SIG-M5 treated with dmso at 0.1 percent for 504 hours (cell line): ENCODE measurements around the gene PPP1R1C.
A peak's percentile ranks its signal among the peaks of the same experiment; 100 is the strongest.

Source experiments
- DNase-seq: peaks from one replicate; lab custom pipeline; 2025; ENCODE audit not compliant: unreplicated experiment; lab: John Stamatoyannopoulos, UW

The PPP1R1C gene

DNA sequence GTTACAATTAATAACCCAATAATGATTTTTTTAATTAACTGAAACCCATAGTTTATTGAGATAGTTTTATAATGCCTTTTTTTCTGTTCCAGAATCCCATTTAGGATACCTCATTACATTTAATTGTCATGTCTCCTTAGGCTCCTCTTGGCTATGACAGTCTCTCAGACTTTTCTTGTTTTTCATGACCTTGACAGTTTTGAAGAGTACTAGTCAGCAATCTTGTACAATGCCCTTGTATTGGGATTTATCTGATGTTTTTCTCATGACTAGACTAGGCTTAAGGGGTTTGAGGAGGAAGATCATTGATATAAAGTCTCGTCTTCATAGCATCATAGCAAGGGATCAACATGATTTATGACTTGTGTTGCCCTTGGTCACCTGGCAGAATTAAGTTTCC is 72.4 kb downstream of the PPP1R1C start:
- no peak for DNase-seq

DNA sequence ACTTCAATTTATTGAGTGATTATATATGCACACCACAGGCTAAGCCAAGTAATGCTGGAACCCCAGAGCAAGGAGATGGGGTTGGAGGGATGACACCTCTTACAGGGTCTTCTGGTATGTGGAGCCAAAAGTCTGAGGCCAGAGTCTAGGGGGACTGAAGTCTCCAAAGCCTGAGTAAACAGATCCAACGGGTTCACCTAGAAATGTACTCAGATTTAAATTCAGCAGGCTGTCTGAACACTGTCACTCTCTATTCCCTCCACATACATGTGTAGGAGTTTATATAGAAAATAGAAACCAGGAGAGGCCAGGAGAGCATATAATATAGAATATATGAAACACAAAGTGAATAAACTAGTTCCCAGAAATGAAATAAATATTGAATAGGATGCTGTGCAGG is 76.1 kb downstream of the PPP1R1C start:
- DNase-seq: no peak

DNA sequence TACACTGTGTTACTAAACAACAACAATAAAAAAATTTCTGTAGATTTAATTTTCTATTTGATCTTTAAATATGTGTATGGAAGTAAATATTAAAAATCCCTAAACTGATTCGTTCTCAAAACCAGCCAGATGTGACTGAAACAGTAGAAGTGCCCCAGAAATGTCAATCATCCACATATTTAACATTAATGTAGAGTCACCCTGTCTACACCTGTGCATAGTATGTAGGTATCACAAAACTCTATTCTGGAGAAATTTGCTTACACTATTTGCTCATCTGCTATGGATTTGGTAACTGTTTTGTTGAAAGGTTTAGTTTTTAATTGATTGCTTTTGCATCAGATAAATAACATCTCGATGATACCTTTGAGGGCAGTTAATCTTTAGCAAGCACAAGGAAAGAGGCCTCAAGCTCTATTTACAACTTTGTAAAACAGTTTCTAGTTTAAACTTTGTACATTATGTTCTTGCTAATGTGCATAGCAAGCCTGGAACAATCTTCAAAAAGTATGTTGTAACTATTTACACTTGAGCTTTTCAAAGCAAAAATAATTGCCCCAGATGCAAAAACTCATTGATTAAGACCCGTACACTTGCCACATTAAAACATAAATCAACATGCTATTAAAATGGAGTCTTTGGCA is 76.8 kb downstream of the PPP1R1C start:
- DNase-seq: no peak

DNA sequence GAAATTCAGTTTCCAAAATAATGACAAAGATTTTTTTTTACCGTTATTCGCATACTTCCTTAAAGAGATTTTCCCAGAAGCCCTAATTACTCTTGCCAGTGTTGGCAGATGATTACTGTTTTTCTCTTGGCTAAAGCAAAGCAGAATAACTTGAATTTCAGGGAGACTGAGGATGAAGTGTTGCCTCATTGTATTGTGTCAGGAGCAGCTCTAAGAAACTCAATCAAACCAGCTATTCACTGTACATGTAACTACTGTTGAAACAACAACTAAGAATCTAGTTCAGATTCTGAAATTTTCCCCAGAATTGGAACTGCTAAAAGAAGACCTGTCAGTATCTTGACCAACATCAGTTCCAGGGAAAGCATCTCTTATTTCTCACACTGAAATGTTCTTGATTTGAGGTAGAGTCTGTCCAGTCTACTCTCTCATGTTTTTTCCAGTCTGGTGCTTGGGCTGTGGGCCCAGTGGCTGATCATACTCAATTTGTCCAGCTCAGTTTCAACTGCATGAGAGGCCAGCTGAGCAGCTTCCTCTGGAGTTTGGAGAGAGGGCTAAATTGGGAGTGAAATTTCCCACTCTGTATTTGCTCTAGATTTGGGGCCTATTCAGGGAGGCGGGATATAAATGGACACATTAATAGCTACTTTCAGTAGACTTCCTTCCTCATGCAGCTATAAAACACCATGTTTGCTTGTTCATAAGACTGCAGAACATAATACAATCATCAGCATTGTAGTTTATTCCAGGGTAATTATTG is 78.5 kb downstream of the PPP1R1C start:
- DNase-seq: no peak

DNA sequence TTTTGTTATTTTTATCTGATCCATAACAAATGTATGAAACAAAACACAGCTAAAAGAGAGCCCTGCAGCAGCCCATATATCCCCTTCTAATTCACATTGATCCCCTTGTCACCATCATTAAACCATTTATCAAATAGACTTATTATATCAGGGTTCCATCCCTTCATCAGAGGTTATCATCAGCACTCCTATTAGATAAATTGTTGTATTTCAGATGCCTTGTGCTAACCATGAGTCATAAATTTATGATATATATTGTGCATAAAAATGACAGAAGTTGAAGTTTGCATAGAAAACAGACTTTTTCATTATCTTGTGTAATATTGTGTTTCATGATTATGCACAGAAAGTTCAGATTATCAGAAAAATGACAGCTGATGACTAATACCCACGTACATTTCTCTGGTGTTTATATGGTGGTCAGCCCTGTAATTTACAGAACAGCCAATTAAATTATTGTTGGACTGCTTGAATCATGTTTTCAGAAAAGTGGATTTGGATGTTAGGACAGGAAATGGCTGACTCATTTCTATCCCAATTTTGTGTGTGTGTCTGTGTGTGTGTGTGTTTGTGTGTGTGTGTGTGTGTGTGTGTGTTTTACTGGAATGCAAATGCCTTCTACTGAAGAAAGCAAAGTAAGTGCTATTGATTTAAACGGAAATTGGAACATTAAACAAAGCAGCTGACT is 80.9 kb downstream of the PPP1R1C start:
- DNase-seq: no peak

DNA sequence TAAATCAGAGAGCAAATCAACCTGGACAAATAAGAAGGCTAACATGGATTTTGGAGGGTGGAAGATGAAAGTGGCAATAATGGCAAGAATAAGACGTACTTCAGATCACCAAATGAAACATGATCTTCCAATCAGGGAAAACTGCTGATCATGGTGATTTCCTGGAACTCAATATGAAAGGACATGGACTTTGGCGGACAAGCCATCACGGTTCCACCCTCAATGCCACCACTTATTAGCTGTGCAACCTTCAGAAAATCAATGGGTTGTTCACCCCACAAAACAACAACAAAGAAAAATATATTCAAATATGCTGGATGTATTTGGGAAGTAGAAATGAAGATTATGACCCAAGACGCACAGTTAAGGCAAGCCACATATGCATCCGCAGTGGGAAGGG is 81.7 kb downstream of the PPP1R1C start:
- DNase-seq: no peak

DNA sequence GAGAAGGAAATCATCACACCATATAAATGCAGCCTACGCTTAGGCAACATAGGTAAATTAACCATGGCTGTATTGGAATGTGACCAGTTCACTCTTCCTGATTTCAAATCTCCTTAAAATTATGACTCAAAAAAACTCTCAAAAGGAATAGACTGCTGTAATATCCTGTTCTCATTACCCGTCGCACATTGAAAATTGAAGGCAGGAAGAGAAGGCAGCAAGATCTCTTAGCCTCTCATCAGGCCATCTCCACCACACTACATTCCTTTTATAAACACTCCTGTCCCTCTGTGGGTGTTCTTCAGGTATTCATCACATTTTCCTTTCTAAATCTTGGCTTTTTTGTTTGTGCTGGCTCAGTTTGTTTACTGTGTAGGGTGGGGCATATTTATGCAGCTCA is 83.2 kb downstream of the PPP1R1C start:
- no peak for DNase-seq

DNA sequence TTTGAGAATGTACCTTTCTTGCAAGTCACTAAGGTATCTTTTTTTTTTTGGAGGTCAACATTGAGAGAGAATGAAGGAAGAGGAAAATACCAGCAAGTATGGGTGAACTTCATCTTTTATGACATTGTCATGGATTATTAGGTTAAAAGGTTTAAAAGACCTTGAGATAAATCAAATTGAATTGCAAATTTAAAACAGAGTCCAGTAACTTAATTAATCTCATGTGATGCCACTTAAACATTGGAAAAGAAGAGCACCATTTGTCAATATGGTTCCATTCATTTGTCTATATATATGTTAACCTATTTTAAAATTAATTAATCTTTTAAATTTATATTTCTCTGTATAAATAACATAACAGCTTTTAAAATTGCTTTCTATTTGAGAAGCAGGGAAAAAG is 83.8 kb downstream of the PPP1R1C start:
- no peak for DNase-seq

DNA sequence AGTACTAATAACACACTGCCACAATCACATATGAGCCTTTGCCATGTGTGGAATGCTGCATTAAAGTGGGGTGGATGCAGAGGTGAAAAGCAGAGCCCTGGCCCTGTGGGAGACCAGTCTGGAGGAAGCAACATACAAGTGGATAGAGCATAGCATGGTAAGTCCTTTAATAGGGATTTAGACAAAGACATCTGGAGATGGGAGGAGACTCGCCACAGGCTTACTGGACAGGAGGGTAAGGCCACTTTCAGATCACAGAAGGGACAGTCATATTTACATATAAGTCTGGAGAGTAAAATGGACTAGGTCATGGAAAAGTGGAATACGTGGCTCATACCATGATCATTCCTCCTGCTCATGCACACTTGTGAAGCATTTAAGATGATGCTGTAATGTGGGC is 84.3 kb downstream of the PPP1R1C start:
- no peak for DNase-seq

DNA sequence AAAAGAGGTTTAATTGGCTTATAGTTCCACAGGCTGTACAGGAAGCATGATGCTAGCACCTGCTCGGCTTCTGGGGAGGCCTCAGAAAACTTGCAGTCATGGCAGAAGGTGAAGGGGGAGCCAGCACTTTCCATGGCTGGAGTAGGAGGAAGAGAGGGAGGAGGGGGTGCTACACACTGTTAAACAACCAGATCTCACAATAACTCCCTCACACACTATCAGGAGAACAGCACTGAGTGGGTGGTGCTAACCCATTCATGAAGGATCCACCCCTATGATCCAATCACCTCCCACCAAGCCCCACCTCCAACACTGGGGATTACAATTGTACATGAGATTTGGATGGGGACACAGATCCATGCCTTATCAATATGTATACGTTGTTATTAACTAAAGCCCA is 85.1 kb downstream of the PPP1R1C start:
- DNase-seq: no peak

DNA sequence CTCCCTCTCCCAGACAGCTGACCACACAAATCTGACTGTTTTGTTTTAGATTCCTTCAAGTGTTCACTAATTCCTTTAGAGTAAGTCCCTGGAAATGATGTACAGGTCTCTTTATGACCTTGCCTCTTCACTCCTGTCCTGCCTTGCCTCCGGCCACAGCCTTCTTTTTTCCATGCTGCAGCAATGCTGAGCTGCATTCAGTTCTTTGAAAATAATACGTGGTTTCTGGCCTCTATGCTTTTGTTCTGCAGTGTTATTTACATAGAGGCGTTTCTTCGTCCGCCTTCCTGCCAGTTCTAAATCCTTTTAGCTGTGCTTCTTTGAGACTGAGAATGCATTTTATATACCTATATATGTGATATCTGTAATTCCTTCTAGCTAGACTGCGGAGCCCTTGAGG is 87.2 kb downstream of the PPP1R1C start:
- DNase-seq: no peak

DNA sequence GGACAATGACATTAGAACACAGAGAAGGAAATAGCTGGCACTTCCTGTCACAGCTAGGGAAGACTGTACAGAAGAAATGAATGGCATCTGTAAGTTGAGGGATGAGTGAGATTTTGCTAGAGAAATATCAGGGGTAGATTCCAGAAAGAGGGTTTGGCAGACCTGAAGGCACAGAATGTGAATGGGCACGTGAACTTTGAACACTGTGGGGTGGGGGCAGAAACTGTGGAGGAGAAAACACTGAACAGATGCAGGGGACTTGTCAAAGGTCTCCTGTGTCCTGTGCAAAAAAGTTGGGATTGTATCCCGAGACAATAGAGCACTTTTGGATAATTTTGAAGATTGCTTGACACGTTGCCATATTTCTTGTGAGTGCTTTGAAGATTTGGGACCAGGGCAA is 88.0 kb downstream of the PPP1R1C start:
- no peak for DNase-seq

DNA sequence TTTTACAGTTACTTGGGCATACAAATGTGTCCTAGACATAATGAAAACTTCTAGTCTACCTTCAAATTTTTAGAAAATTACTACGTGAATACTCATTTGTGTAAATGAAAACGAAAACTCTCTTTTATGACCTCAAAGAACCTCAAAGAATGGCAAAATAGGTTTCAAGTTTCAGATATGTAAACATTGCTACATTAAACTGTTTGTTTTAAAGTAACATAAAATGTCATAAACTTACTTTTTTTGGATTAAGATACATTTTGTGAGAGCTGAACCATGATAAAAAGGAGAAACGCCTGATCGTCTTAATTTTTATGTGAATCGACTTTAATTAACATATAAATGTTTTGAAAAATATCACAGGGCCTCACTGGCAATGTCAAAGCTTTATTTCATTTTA is 91.4 kb downstream of the PPP1R1C start:
- no peak for DNase-seq

DNA sequence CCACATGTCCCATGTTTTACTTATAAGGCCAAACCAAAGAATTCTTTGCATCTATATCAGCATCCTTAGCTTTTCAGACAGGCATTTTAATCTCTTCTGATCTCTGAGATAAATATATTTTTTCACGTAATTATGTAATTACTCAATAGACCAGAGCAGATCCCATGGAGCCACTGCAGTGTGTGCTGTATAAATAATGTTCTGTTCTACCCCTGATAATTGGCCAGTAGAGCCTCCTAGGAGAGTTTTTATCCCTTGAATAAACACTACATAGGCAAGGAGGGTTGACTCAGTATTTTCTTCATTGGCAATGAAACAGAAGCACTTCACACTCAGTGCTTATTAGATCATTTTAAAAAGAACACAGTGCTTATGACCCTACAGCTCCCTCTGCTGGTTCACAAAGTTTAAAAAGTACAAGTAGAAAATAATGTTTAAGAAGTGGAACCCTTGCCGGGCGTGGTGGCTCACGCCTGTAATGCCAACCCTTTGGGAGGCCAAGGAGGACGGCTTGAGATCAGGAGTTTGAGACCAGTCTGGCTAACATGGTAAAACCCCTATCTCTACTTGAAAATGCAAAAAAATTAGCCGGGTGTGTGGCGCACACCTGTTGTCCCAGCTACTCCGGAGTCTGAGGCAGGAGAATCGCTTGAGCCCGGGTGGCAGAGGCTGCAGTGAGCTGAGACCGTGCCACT is 91.9 kb downstream of the PPP1R1C start:
- peak; percentile 68 for DNase-seq

DNA sequence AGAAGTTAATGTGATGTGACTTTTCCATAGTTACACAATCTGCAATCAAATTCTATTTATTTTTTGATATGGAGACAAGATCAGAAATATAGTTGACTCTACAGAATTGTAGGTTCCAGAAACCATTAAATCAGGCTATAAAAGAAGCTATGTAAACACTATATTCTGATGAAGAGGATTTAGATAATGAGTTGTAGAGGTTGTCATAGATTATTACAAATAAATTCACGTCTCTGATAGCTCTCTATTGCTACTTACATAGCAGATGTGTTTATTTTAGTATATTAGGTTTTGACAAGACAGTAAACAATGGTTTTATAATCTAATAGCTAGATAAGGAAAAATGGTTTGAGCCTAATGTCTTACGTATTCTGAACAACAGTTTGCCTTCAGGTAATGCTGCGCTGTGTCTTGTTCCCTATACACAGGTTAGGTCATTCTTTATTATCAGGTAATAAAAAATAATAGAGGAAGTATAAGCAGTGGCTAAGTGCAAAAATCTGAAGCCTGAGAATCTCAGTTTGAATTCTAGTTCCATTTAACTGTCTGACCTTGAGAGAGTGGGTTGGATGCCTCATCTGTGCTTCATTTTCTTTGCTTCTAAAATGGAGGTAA is 93.4 kb downstream of the PPP1R1C start:
- DNase-seq: no peak

DNA sequence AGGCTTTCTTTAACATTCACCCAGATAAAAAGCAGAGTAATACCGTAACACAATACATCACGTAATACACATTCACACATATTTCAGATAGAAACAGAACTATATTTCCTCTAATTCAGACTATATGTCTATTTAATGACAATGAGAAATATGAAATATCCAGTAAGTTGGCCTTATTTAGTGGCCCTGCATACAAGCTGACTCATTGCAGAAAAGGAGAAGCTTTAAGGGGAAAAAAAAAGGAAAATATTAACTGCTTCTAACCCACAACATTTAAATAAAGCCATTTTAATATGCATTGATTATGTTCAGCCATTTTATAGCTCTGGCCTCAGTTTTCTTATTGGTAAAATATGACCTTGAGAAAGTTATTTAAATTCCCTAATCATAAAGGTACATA is 94.8 kb downstream of the PPP1R1C start:
- no peak for DNase-seq

DNA sequence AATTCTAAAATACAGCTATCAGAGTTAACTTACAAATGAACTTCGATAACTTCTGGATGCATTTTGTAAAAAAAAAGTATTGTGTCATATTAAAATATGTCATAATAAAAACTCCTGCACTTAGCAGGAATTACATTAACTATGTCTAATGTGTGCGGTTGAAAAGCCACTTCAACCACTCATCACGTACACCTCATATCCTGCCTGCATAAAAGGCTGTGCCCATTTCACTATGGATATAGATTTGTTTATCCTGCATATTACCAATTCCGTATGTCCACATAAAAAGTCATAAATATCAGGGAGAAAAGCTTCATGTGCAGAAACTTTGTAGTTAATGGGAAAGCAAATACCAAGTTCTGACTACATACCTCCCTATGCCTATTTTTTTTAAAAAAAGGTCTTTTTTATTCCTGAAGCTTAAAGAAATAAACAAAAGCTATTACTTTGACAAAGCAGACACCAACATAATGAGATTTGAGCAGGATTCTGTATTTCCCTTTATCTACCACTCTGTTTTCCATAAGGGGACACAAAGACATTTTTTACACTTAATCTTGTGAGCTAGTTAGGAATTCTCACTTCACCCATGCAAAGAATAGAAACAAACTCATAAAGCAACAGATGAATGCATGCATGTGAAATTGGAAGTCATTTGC is 96.1 kb downstream of the PPP1R1C start:
- no peak for DNase-seq

DNA sequence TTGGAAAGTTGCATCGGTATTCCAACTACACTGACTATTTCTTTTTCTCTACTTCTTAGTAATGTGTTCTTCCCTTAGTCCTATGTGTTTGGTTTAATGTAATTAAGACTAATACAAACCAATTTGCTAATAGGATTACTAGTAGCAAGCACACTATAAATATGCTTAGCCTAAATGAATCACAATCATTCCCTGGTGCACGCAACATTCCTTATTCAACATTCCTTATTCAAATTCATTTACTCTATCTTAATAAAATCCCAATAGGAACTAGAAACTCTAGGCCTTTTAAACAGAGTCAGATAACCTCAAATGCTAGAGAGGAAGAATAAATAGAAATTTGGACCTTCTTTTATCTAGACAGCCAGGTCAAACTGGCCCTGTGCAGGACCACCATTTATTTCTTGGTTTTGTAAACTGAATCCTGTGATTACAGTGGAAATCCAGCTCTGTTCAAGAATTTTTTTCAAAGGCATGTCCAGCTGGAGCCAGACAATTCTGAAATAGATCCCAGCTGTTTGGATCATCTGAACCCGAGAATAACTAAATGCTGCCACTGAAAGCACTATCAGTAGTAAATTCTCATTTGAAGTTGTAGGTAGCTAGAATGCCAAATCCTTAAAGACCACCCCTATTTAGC is 103.1 kb downstream of the PPP1R1C start:
- DNase-seq: no peak

DNA sequence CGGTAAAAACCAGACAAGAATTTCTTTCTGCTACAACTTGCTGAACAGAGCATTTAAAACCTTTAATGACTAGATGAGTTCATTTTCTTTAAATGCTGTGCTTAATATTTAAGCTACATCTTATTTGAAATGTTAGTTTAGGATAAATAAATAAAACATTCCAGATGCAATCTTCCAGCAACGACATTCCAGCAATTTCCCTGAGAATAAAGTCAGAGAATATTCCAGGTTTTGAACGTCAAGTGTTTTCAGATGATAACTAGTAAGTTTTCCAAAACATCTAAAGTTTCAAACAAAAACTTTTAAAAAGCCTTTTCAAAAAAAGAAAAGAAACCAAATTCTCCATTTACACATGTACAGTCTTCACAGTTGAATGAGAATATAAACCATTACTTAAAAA is 104.8 kb downstream of the PPP1R1C start:
- no peak for DNase-seq

DNA sequence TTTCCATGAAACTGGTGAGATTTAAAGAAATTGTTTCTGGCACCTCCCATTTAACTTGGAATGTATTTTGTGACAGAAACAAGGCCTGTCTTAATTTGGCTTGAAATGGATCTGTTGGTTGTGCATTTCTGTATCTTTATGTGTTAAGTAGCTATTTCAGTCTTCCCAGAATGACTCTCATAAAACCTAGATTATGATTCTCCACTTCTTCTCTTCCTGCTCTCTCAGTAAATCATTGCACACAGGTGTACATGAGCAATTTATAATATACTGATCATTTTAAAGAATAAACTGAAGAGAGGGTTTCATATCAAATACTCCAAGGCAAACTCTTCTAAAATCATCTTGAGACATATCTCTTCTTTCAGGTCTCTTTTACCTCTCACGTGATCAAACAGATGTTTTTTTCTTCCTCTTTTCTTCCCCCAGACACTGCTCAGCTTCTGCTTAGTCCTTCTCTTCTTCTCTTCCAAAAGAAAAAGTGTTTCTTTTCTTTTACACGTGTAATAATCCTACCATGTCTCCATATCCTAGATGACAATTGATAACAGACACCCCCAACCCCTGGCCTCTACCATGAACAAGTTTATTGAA is 112.0 kb downstream of the PPP1R1C start:
- peak; percentile 10 for DNase-seq
